GM18508 (cell line): ENCODE measurements around the gene PRLH.

Experiments used
- ATAC-seq: cut with Tn5 transposase; IDR thresholded peaks from one replicate; pipeline ENCODE4 v1.9.1; 2021; ENCODE audit warnings: moderate number of reproducible peaks; ENCODE audit not compliant: insufficient read depth, unreplicated experiment

PRLH gene

DNA sequence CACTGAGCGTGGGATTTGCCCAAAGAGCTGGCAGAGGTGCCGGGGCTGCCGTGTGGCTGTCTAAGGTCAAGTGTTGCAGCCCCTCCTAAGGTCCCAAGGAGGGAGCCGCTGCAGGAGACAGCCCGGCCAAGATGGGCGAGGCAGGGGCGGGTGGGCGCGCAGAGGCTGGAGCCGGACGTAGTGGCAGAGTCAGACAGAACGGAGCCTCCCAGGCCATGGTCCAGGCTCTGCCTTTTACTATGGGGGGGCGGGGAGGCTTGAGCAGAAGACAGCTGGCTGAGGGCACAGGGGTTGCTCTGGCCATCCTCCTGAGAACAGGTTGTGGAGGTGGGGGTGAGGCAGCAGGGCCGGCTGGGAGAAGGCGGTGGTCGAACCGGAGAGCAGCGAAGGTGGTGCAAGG is 27.5 kb upstream of the PRLH start:
- ATAC-seq = no peak

DNA sequence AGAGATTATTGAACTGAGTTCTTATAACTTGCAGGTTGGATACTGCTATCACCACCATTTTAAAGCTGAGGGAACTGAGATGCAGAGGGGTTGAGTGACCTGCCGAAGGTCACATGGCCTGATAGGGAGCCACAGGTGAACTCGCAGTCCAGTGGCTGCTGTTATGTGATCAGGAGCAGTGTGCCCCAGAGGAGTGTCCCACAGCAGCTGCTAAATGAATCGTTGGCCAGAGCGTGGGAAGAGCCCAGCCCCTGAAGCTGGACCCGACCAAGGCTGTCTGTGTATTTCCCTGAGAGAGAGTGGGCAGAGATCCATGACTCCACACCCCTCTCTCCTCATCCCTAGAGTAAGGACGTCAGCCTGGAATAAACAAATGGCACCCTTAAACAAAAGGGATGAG is 26.7 kb upstream of the PRLH start:
- no peak for ATAC-seq

DNA sequence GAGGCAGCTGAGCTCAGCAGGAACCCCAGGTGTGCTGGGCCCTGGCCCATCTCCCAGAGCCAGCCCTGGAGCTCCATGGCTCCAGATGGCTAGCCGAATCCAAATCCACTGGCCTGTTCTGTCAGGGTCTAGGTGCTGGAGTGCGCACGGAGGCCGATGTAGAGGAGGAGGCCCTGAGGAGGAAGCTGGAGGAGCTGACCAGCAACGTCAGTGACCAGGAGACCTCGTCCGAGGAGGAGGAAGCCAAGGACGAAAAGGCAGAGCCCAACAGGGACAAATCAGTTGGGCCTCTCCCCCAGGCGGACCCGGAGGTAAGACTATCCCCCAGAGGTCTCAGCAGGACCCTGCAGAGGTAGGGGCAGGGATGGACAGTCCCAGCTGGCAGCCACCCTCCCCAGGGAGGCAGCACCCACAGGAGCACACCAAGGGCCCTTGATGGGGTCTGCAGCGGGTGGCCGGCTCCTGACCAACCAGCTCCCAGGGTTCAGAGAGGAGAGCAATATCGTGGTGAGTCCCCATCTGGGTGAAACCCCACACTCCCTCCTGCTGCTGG is 26.1 kb upstream of the PRLH start:
- ATAC-seq = no peak

DNA sequence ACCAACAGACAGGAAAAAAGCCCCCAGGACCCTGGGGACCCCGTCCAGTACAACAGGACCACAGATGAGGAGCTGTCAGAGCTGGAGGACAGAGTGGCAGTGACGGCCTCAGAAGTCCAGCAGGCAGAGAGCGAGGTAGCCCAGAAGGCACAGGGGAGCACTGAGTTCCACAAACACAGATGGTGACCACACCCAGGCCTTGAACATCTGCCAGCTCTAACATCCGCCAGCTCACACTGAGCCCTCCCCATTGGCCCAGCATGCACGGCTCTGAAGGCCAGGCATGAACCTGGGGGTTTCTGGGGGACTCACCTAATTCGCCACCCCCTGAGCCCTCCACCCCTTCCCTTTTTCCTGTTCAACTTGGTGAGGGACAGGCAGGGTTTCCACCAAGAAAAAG is 25.6 kb upstream of the PRLH start:
- ATAC-seq = no peak

DNA sequence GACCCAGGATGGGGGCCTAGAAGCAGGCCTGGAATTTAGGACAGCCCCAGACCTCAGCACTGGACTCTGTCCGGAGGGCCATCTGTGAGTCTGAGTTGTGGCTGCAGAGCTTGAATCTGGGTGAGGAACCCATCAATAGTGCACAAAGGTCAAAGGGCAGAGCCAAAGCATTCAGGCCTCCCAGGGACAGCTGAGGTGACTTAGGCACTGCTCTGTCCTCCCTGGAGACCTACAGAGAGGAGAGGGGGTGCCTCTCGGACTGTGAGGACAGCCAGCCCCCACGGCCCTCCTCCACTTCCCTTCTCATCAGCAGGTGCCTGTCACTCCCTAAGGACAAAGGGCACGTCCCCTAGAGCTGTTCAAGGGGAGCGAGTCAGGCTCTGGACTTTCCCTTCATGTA is 25.1 kb upstream of the PRLH start:
- no peak for ATAC-seq

DNA sequence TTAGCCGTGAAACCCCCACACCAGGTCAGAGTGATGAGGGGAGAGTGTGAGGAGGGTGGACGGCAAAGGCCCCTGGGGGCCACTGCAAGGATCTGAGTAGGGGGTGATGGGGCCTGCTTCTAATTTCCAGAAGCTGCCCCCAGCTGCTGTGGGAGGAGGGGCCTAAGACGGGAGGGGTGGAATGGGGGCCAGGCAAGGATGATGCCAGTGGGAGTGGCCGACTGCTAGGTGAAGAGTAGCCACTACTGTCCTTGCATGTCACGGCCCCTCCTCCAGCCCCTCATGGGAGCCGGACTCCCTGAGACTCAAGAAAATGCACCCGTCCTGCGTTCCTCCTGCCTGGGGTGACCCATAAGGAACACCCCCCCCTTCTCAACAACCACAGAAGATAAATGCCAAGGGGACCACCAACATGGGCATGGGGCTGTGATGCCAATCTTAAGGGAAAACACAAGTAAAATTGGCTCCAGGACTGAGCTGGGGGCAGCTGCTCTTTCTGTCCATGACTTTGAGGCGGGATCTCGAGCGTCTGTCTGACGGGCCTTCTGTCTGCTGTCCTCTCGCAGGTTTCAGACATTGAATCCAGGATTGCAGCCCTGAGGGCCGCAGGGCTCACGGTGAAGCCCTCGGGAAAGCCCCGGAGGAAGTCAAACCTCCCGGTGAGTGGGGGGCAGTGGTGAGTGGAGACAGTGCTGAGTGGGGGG is 24.2 kb upstream of the PRLH start:
- ATAC-seq = no peak

DNA sequence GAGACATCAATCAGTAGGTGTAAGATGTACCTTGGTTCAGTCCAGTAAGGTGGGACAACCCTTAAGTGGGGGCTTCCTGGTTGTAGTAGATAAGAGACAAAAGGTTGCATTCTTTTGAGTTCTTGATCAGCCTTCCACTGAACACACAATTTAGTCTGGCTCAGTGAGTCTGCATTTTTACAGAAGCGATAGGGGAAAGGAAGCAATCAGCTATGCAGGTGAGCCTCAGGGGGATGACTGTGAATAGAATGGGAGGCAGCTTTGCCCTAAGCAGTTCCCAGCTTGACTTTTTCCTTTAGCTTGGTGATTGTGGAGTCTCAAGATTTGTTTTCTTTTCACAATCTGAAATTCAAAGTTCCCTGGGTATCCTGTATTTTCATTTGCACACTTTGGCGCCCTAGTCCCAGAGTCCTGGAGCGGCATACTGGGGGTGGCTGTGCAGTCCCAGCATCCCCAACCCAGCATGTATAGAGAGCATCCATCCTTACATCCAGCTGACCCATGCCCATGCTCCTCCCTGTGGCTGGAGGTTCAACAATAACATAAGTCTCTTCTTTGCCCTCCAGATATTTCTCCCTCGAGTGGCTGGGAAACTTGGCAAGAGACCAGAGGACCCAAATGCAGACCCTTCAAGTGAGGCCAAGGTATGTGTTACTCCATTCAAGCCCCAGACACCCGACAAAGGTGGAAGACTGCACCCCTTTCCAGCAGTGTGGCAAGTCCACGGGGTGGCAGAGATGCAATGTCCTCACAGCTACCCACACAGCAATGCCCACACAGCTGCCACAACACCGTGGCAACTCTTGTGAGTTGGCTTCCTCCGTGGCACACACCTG is 20.1 kb upstream of the PRLH start:
- no peak for ATAC-seq

DNA sequence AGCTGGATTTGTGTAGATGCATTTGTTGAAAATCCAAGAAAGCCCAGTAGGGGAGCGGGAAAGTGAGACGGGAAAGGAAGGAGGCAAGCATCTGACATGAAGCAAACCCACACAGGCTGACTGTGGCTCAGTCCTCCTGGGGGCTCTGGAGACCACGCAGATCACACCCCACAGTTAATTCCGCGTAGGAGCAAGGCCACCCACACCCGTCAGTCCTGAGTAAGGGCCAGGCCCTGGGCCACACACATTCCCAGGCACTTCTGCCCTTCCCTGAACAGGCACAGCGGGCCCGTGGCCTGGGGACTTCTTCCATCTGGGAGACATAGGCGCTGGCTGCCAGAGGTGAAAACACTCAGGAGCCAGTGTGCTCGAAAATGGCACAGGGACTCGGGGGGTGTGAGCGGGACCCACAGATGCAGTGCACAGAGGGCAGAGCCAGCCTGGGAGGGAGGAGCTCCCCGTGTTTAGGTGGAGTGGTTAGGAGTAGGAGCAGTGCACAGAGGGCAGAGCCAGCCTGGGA is 19.4 kb upstream of the PRLH start:
- ATAC-seq = no peak

DNA sequence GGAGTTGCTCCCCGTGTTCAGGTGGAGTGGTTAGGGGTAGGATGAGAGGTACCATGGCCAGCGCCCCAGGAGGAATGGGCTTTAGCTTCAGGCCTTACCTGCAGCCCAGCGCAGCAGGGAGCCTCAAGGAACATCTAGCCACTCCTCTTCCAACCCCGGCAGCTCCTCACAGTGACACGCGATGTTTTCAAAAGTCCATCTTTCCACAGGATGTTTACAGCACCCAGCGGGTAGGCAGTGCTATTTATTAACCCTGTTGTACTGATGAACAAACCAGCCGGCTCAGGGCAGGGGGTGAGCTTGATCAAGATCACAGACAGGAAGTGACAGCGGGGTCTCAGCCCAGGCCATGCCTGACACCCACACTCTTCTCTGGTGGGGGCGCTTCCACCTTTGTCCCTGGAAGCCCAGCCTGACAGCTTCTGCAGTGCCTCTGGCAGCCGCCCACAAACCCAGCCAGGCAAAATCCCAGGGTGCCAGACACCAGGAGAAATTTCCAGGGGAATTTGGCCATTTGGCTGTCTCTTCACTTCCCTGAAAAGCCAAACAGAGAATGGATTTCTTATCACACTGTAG is 18.4 kb upstream of the PRLH start:
- ATAC-seq = no peak

DNA sequence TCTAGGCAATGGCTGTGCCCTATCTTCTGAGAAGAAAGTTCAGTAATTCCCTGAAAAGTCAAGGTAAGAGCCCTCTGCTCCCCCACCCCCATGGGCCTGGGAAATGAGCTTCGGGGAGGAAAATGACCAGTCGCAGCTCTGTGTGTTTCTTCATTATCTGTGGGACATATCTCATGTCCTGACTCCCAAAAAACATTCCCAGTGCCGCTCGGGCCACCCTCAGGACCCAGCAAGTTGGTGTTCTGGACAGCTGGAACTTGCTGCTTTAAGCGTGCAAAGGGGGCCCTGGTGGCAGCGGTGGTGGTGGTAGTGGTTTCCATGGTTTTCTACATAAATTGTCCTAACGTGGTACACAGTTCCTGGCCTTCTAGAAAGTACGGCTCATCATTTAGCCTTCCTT is 17.2 kb upstream of the PRLH start:
- no peak for ATAC-seq

DNA sequence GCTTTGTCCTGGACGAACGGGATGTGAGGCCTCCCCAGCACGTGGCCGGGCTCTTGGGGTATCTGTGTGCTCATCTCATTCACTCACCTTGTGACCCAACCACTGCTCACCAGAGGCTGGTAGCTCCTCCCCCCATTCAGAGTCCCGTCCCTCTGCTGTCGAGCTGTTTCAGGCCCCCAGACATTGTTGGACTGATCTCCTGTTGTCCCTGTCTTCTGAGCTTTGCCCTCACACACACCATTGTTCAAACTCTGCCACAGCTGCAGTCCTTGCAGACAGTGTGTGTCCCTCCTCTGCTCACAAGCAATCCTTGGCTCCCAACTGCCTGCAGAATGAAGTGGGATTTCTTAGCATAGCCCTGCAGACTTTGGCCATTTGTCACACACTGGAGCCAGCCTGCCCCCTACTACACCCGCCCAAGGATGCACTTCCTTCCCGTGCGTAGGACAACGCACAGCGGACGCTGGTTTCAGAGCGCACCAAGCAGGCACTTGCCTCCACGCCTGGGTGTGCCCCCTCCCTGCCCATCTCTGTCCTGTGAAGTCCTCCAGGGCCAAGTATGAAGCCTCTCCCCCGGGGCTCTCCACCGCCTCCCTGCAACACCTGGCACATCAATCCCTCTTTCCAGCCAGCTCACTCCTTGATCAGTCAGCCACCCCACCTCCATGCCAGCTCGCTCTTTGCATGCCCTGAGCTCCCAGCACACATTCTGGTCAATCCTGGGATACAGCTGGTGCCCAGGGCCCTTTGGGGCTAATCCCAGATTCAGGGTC is 16.5 kb upstream of the PRLH start:
- no peak for ATAC-seq

DNA sequence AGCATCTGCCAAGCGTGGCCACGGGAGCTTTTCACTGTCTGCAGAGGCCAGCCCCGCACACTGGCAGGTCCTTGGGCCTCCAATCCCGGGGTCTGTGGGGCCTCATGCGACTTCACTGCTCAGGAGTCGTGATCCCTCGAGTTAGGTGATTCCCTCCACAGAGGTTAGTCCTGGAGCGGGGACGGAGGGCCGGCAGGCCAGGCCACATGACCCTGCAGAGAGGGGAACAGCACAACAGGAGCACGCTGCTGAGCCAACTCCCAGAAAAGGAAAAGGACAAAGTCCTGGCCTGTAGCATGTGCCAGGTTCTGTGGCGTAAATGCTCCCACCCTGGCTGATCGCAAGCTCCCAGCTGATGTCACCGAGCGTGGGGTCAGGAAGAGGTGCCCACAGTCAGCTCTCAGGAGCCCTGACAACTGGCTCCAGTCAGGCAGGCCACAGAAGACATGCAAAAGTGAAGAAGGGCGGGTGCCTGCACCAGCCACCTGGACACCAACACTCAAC is 15.3 kb upstream of the PRLH start:
- ATAC-seq = no peak

DNA sequence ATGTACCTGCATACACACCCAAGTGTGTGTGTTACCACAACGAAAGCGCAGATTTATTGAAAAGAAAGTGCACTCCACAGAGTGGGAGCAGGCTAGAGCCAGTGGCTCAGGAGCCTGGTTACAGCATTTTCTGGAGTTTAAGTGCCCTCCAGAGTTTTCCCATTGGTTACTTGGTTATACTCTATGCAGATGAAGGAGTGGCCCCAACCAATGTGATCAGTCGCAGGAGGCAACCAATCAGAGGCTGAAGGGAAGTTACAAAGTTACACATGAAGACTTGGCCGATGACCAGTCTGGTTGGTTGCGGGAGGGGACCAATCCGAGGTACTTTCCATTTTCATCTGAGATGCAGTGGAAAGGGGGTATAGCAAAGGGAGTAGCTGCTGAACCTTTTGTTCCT is 13.5 kb upstream of the PRLH start:
- ATAC-seq = no peak

DNA sequence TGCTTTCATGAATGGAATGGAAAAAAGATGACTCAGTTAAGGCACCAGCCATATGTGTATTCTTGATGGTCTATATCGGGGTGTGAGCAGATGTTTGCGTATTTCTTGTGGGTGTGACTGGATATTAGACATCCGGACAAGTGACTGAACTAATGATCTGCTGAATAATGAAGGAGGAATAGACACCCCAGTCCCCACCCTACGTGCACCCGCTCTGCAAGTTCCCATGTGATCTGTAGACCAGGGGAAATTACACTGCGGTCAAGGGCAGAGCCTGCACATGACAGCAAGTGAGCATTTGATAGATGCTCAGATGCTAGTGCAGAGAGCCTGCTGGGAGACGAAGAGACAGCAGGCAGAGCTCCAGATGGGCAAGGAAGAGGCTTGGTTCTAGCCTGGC is 12.4 kb upstream of the PRLH start:
- ATAC-seq = no peak

DNA sequence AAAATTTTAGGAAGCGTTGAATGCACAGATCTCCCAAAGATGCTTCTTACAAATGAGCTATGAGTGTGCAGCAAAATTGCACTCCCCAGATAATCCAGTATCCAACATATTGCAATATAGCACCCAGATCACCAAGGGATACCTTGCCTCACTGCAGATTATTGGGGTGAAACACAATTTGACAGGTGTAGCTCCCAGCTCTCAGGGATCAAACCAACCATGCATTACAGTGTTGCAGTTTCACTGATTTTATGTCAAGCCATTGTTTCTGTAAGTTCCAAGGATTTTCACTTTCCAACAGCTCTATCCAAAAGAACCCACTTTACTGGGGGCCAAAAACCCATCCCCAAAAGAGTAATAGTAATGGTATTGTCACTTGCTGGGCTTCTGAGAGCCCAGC is 10.8 kb upstream of the PRLH start:
- no peak for ATAC-seq

DNA sequence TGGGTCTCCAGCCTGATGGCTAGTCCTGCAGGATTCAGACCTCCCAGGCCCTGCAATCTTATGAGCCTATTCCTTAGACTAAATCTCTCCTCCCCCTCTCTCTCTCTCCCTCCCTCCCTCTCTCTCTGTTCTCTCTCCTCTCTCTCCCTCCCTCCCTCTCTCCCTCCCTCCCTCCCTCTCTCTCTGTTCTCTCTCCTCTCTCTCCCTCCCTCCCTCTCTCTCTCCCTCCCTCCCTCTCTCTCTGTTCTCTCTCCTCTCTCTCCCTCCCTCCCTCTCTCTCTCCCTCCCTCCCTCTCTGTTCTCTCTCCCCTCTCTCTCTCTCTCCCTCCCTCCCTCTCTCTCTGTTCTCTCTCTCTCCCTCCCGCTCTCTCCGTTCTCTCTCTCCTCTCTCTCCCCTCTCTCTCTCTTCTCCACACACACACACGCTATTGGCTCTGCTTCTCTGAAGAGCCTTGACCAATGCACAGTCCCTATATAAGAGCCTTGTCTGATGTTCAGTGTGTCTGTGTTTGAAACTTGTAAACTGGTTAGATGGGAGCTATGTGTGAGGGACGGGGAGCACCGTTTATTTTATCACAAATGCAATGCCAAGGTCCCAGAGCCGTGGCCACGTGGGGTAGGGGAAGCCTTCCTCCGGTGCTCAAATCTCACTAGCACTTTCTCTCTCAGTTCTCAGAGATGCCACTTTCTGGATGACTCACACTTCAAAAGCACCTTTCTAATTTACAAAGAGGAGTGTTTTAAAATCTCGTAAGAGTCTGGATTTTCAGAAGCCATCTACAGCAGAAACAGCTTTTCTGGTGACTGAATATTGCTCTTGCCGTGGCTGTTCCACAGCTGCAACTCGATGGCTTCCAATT is 9.4 kb upstream of the PRLH start:
- peak; percentile 74 for ATAC-seq

DNA sequence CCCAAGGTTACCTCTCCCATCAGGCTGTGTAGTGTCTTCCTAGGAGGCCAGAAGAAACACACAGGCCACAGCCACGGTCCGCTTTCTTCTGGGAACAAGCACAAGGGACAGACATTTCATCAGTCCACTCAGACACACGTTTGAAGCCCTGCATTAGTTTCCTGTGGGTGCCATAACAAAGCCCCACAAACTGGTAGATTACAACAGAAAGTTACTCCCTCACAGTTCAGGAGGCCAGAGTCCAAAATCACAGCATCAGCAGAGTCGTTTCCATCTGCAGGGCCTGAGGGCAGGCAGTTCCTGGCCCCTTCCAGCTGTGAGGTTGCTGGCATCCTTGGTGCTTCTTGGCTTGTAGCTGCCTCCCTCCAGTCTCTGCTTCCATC is 8.8 kb upstream of the PRLH start:
- ATAC-seq = no peak

DNA sequence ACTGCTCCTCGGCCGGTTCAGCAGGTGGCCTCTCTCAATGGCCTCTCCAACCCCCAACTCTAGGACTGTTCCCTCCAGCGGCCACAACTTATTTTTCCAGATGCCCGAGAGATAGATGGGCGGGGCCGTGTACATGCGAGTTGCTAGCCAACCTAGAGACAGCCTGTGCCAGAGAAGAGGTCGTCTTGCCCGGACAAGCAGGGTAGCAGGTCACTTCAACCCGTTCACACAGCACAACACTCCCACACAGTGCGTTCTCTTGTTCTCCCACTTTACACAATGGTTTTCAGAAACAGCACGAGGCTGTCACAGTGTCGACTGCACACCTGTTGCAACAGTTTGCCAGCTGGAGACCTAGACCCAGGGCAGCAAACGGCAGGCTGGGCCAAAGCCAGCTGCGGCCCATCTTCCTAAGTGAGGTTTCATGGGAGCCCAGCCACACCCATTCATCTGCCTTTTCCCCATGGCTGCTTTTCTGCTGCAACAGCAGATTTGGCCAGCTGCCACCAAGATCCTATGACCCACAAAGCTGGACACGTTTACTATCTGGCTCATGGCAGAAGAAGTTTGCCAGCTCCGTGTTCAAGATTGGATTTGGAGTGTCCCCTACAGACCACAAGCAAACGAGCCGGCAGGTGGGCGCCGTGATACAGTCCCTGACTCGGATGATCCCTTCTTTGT is 7.3 kb upstream of the PRLH start:
- ATAC-seq = no peak

DNA sequence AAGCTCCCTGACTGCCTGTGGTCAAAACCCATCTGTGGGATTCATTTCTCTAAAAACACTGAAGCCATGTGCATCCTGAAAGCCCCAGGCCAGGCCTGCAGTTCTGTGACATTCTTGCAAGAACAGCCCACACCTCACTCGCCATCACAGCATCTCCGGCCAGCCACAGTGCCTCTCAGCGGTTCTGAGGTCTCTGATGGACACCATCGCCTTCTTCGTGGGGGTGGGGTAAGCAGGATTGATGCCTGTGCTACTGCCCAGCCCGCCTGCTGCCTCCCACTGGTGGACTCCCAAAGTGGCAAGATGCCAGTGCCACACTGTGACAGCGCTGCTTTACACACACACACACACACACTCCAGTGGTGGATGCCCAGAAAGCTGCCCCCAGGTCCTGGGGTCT is 5.2 kb upstream of the PRLH start:
- ATAC-seq = no peak
